GM12878 (cell line): Measurements from ENCODE around the gene PDCD2. TPM values are rescaled to one million over a fixed set of nuclear protein-coding genes. Genes with fewer than 3 reads are reported as not detected.
A peak's percentile ranks its signal among the peaks of the same experiment; 100 is the strongest.

Experiments
- ATAC-seq: fragments of 200-7000 bp; cut with Tn5 transposase; 3 replicates; pipeline ENCODE4 v1.9.1; 2020; ENCODE audit warnings: mild to moderate bottlenecking, moderate library complexity
- BruUV-seq: library from RNA; stranded (reverse); fragments of 400-500 nt; replicated peaks from 2 replicates; lab custom pipeline; 2021; lab: Mats Ljungman, UMichigan
- CTCF ChIA-PET: fragments of 300-600 bp; sonication (Branson Sonifier 250); formaldehyde crosslinking; extraction: SDS; loops from one replicate; lab custom pipeline; 2021; ENCODE audit warnings: inconsistent platforms; lab: Yijun Ruan, JAX
- POLR2A ChIA-PET: fragments of 350-600 bp; formaldehyde crosslinking; extraction: SDS; loops from one replicate; lab custom pipeline; 2021; ENCODE audit warnings: inconsistent platforms; lab: Charles Lee
- RAD21 ChIA-PET: fragments of 300-600 bp; sonication (Branson Sonifier 250); formaldehyde crosslinking; loops from one replicate; lab custom pipeline; 2023; ENCODE audit warnings: antibody characterized with exemption; ENCODE audit not compliant: unreplicated experiment; lab: Charles Lee
- SMC1A ChIA-PET: fragments of 300-600 bp; sonication (Branson Sonifier 250); formaldehyde crosslinking; loops from one replicate; lab custom pipeline; 2023; ENCODE audit not compliant: unreplicated experiment, uncharacterized antibody; lab: Charles Lee
- DNase-seq: peaks from one replicate; pipeline ENCODE4 v3.0.0-alpha.2; 2011; ENCODE audit warnings: low read depth, low spot score
- FAIRE-seq: peaks from 3 replicates; lab custom pipeline; 2011; peaks lifted over from hg19 to GRCh38; lab: Jason Lieb, UNC
- H2AFZ ChIP-seq: 2 replicates; pipeline ENCODE4 v1.6.0; 2011; ENCODE audit warnings: low read depth, low read length, control low read depth; ENCODE audit not compliant: control insufficient read depth
- H3K27ac ChIP-seq: 2 replicates; pipeline ENCODE4 v1.5.1; 2011; ENCODE audit warnings: control low read depth; ENCODE audit not compliant: control insufficient read depth, insufficient read depth
- H3K27me3 ChIP-seq, 2 experiments: replicated peaks in 1 of 2; 2 replicates each; pipeline versions ENCODE4 v1.6.0 to v1.6.1; 2011; ENCODE audit warnings: low read length in 1 of 2; ENCODE audit not compliant: control insufficient read depth in 2 of 2, insufficient read depth in 2 of 2
- H3K36me3 ChIP-seq, 2 experiments: 2 replicates each; pipeline ENCODE4 v1.5.1; 2011; ENCODE audit warnings: low read length in 1 of 2; ENCODE audit not compliant: control insufficient read depth in 2 of 2, insufficient read depth in 2 of 2
- H3K4me1 ChIP-seq: 2 replicates; pipeline ENCODE4 v1.6.1; 2011; ENCODE audit warnings: mild to moderate bottlenecking, low read length, moderate library complexity, mixed read lengths; ENCODE audit not compliant: control insufficient read depth, insufficient read depth
- H3K4me2 ChIP-seq: 2 replicates; pipeline ENCODE4 v1.6.0; 2011; ENCODE audit warnings: control low read depth; ENCODE audit not compliant: control insufficient read depth, insufficient read depth
- H3K4me3 ChIP-seq: fragments of 200-600 bp; sonication (generic); 2 replicates; pipeline ENCODE4 v1.5.1; 2016
- H3K79me2 ChIP-seq: 2 replicates; pipeline ENCODE4 v1.6.0; 2011; ENCODE audit warnings: low read length; ENCODE audit not compliant: control insufficient read depth, insufficient read depth
- H3K9ac ChIP-seq: 2 replicates; pipeline ENCODE4 v1.8.0; 2011; ENCODE audit warnings: low read length, control low read depth, mixed read lengths; ENCODE audit not compliant: control insufficient read depth, insufficient read depth
- H3K9me3 ChIP-seq: replicated peaks from 3 replicates; pipeline ENCODE4 v1.5.1; 2011; ENCODE audit warnings: mild to moderate bottlenecking, low read length; ENCODE audit not compliant: control insufficient read depth, insufficient read depth
- H4K20me1 ChIP-seq: 2 replicates; pipeline ENCODE4 v1.6.0; 2011; ENCODE audit not compliant: control insufficient read depth, insufficient read depth
- CHD2 ChIP-seq: IDR thresholded peaks from 2 replicates; pipeline ENCODE4 v1.6.1; 2011; ENCODE audit warnings: low read depth, low read length, improper control_type of control experiment, borderline replicate concordance
- CHD4 ChIP-seq: fragments of 200-600 bp; sonication (generic); IDR thresholded peaks from 2 replicates; pipeline ENCODE4 v1.6.1; 2016; ENCODE audit warnings: mild to moderate bottlenecking
- EED ChIP-seq: sonication (generic); IDR thresholded peaks from 2 replicates; pipeline ENCODE4 v1.6.1; 2016; ENCODE audit warnings: antibody characterized with exemption, low read depth
- ETV6 ChIP-seq, 2 experiments: fragments of 450-650 bp in 1 of 2; IDR thresholded peaks in 1 of 2; conservative IDR thresholded peaks in 1 of 2; 2 replicates each; pipeline ENCODE4 v1.6.1; 2014; ENCODE audit warnings: antibody characterized with exemption in 1 of 2, borderline replicate concordance in 1 of 2, low read depth in 1 of 2, mild to moderate bottlenecking in 1 of 2, moderate library complexity in 1 of 2
- FOXK2 ChIP-seq: fragments of 450-650 bp; IDR thresholded peaks from 2 replicates; pipeline ENCODE4 v1.6.1; 2017; ENCODE audit warnings: mild to moderate bottlenecking, moderate library complexity
- HDGF ChIP-seq: fragments of 450-650 bp; IDR thresholded peaks from 2 replicates; pipeline ENCODE4 v1.6.1; 2016; ENCODE audit warnings: antibody characterized with exemption
- MEF2A ChIP-seq: IDR thresholded peaks from 2 replicates; pipeline ENCODE4 v1.6.1; 2011; ENCODE audit warnings: low read depth, mild to moderate bottlenecking, low read length, moderate library complexity; ENCODE audit not compliant: insufficient read depth
- MTA3 ChIP-seq: IDR thresholded peaks from 2 replicates; pipeline ENCODE4 v1.6.1; 2012; ENCODE audit warnings: low read length, inconsistent platforms, borderline replicate concordance
- POLR2A ChIP-seq: IDR thresholded peaks from 2 replicates; pipeline ENCODE4 v1.6.1; 2011; ENCODE audit warnings: low read depth, mild to moderate bottlenecking, low read length
- POLR2AphosphoS2 ChIP-seq: IDR thresholded peaks from 2 replicates; pipeline ENCODE4 v1.6.1; 2011; ENCODE audit warnings: low read depth, mild to moderate bottlenecking, low read length, improper control_type of control experiment, moderate library complexity
- POLR2AphosphoS5 ChIP-seq: IDR thresholded peaks from 2 replicates; pipeline ENCODE4 v1.6.1; 2011; ENCODE audit warnings: mild to moderate bottlenecking, low read length, inconsistent platforms
- POU2F2 ChIP-seq: IDR thresholded peaks from 3 replicates; pipeline ENCODE4 v1.6.1; 2011; ENCODE audit warnings: low read depth, mild to moderate bottlenecking, low read length, borderline replicate concordance
- SMAD5 ChIP-seq: IDR thresholded peaks from 2 replicates; pipeline ENCODE4 v1.6.1; 2016; ENCODE audit warnings: antibody characterized with exemption, low read depth
- ZBED1 ChIP-seq: IDR thresholded peaks from 2 replicates; pipeline ENCODE4 v1.6.1; 2016; ENCODE audit warnings: borderline replicate concordance
- WGBS: methylation state at CpG from one replicate; pipeline ENCODE4 v1.1.6; 2016; ENCODE audit warnings: low lambda C conversion rate; ENCODE audit not compliant: insufficient replicate concordance, insufficient coverage; ENCODE audit errors: missing lambda C conversion rate; 5-methylcytosine and 5-hydroxymethylcytosine counted together
- in situ Hi-C: fragments of 300-500 bp; cut with MboI; formaldehyde crosslinking; loops from 9 replicates; pipeline ENCODE4 v1.14.3; 2018; ENCODE audit warnings: mixed read lengths
- intact Hi-C: fragments of 100-400 bp; cut with micrococcal nuclease; formaldehyde crosslinking; loops from one replicate; pipeline ENCODE4 v1.14.2; 2022; ENCODE audit not compliant: unreplicated experiment
- polyA plus RNA-seq, 11 experiments: library from polyadenylated mRNA; depleted of rRNA in 4 of 11; unstranded in 6 of 11; stranded (reverse) in 5 of 11; fragments of >200 nt; fragmentation: Nextera tagmentation in 4 of 11; fragmentation: Illumina TruSeq in 1 of 11; extraction: Ambion mirVana in 4 of 11; extraction: Trizol in 1 of 11; gene quantifications; 1 replicate in 1 of 11; 2 replicates in 10 of 11; pipeline versions ENCODE4 v1.2.1 to v1.2.3, GENCODE V29; 2011 to 2016; ENCODE audit warnings: inconsistent platforms in 2 of 11, missing spikeins in 2 of 11, low read depth in 1 of 11
- total RNA-seq, 4 experiments: library from RNA; depleted of rRNA in 3 of 4; stranded (reverse); fragments of >200 nt in 3 of 4; fragmentation: Illumina TruSeq in 1 of 4; extraction: Trizol in 1 of 4; gene quantifications; 2 replicates each; pipeline versions ENCODE4 v1.2.1 to v1.2.3, GENCODE V29; 2013 to 2021
- TF ChIP-seq, protein P1 (sequence below): IDR thresholded peaks from 2 replicates; pipeline ENCODE4 v1.6.1; 2011; ENCODE audit warnings: low read depth, mild to moderate bottlenecking, low read length, moderate library complexity, borderline replicate concordance; ENCODE audit errors: extremely low read depth
- TF ChIP-seq, protein P2 (sequence below): IDR thresholded peaks from 2 replicates; pipeline ENCODE4 v1.6.1; 2012; ENCODE audit warnings: mild to moderate bottlenecking, low read depth, low read length
- TF ChIP-seq, protein P3 (sequence below): IDR thresholded peaks from 2 replicates; pipeline ENCODE4 v1.6.1; 2012; ENCODE audit warnings: low read depth, low read length, improper control_type of control experiment

The PDCD2 gene
- total and polyA plus RNA-seq, 10 of the 15 experiments (the other 5 are each of a cell fraction or from before 2014, with no cell fraction given), result 27.4 to 154 (median 101) TPM

DNA sequence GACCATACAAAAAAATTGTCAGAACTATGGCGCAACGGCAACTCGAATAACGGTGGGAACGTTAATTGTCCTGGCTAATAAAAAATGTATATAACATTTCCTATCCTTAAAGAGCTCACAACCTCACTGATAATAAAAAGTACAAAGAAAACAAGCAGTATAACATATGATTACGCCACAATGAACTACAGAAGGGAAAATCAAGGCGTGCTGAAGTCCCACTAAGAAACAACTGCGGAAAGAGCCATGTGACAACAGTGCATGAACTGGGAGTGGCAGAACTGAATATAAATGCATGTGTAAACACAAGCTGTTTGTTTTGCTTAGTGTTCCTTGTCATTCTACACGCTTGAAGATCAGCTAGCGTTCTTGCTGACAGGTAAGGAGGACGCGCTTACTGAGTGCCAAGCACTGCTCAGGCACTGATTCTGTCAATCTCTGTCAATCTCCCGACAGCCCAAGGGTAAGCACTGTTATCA, 30.9 kb downstream of the PDCD2 start (continued):
- TF ChIP-seq, protein P1, sequence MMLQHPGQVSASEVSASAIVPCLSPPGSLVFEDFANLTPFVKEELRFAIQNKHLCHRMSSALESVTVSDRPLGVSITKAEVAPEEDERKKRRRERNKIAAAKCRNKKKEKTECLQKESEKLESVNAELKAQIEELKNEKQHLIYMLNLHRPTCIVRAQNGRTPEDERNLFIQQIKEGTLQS, result peak; percentile 1; the same call in 1 of the 2 replicates
- no peak for TF ChIP-seq CHD4
- TF ChIP-seq POU2F2, result no peak

DNA sequence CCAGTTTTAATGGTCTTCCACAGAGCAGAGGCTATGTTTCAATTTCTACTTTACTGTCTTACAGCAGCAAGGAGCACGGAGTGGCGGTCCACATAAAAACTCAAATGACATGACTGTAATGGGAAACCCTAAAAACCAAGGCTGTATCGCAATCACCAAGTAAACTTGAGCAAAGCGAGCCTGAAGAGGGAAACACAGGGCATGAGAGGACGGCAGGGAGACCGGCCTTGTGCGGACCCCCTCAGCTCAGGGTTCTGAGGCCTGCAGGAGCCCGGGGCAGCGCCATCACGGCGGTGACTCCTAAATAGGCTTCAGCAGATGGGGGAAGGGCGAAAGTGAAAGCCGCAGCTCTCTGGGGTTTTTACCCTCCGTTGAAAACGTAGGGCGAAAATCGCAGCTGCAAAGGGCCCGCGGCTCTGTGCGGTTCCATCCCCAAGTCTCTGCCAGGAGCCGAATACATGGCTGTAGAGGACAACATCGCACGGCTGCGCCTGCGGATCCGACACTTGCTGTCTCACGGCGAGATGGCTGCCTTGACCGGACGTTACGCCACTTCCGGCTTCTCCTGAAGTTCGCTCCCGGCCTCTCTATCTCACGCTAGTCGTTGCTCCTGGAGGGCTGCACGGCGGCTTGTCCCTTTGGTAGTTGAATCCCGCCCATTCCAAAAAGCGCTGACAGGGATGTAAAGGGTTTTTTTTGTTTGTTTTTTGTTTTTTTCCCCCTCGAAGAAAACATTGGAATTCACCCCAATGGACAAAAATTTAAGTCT, 31.5 kb downstream of the PDCD2 start, which contains the start of gene PSMB1:
Gene PSMB1, minus strand, starts transcription at position 543 of the 769 bp plus-strand sequence. Its CDS starts 65 bp downstream, at position 478.
- Histone ChIP-seq H3K4me2 (peak within 1 kb of the TSS; percentile 90), H3K9me3 (no peaks in the 10 kb centered on the region), H3K4me3 (peak within 1 kb of the TSS; percentile 76), H3K27me3 (no peaks in the 10 kb centered on the region), H4K20me1 (peaks cover 4% of the 10 kb centered on the region; the same call in 1 of the 2 replicates), H3K79me2 (peaks cover 75% of the 10 kb centered on the region), H3K36me3 (peaks cover 0 to 8% of the 10 kb centered on the region in 2 experiments; a peak in 2 of 4 replicates), H3K9ac (peak within 1 kb of the TSS; percentile 85), H3K27ac (peak within 1 kb of the TSS; percentile 90), H2AFZ (peak within 1 kb of the TSS; percentile 93), H3K4me1 (peaks cover 3% of the 10 kb centered on the region; the same call in 1 of the 2 replicates)
- ATAC-seq (peak; percentile 79), DNase-seq (peak; percentile 60), FAIRE-seq (peak; percentile 86)
- CTCF ChIA-PET, result interaction anchor here (0.8 to 2.3 kb wide), 4 partner anchors 9 to 31 kb away, joined by 3 to 15 read pairs (median 5); partner anchors contain the start of gene PDCD2
- intact Hi-C loops (loop anchor here (5.0 kb wide), 1 partner anchor 851 kb away; the partner anchor contains the start of genes C6orf120 and WDR27), in situ Hi-C loops (loop anchor here (5.0 kb wide), 2 partner anchors 801 to 851 kb away; partner anchors contain the start of genes C6orf120, DYNLT2, ERMARD and WDR27)
- WGBS, result 1% methylated on average over 35 of the region's 41 CpGs
- RAD21 ChIA-PET, result interaction anchor here (0.9 to 1.9 kb wide), 3 partner anchors 12 to 31 kb away, joined by 3 to 7 read pairs (median 4); partner anchors contain the start of gene PDCD2
- no TSS peak for BruUV-seq
- POLR2A ChIA-PET, result interaction anchor here (0.6 to 1.5 kb wide), 6 partner anchors 10 to 958 kb away, joined by 3 to 7 read pairs (median 3); partner anchors contain the start of gene PDCD2
- SMC1A ChIA-PET, result interaction anchor here (0.7 to 1.5 kb wide), 6 partner anchors 13 to 241 kb away, joined by 3 to 8 read pairs (median 3); partner anchors contain the start of gene PDCD2
- TF ChIP-seq CHD2 (peak; percentile 87), EED (0 out of 2 replicates have a peak, but pooled peaks have one; percentile 24), ZBED1 (0 out of 2 replicates have a peak, but pooled peaks have one; percentile 22), SMAD5 (peak; percentile 92), POLR2AphosphoS5 (peak; percentile 98), POLR2A (peak; percentile 98), POLR2AphosphoS2 (peak; percentile 82), FOXK2 (peak; percentile 31; the same call in 1 of the 2 replicates), MEF2A (no peak), ETV6 (conservative IDR thresholded peaks at IDR 0.05 in 1 of 2, IDR thresholded peaks at IDR 0.05 in 1 of 2; ENCODE audit: borderline replicate concordance in 1 of 2, low read depth in 1 of 2) (peak in 1 of 2 experiments; percentile 31; a peak in 1 of 4 replicates), HDGF (0 out of 2 replicates have a peak, but pooled peaks have one; percentile 38), MTA3 (no peak)
- TF ChIP-seq, protein P2, sequence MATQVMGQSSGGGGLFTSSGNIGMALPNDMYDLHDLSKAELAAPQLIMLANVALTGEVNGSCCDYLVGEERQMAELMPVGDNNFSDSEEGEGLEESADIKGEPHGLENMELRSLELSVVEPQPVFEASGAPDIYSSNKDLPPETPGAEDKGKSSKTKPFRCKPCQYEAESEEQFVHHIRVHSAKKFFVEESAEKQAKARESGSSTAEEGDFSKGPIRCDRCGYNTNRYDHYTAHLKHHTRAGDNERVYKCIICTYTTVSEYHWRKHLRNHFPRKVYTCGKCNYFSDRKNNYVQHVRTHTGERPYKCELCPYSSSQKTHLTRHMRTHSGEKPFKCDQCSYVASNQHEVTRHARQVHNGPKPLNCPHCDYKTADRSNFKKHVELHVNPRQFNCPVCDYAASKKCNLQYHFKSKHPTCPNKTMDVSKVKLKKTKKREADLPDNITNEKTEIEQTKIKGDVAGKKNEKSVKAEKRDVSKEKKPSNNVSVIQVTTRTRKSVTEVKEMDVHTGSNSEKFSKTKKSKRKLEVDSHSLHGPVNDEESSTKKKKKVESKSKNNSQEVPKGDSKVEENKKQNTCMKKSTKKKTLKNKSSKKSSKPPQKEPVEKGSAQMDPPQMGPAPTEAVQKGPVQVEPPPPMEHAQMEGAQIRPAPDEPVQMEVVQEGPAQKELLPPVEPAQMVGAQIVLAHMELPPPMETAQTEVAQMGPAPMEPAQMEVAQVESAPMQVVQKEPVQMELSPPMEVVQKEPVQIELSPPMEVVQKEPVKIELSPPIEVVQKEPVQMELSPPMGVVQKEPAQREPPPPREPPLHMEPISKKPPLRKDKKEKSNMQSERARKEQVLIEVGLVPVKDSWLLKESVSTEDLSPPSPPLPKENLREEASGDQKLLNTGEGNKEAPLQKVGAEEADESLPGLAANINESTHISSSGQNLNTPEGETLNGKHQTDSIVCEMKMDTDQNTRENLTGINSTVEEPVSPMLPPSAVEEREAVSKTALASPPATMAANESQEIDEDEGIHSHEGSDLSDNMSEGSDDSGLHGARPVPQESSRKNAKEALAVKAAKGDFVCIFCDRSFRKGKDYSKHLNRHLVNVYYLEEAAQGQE, result no peak
- TF ChIP-seq, protein P3, sequence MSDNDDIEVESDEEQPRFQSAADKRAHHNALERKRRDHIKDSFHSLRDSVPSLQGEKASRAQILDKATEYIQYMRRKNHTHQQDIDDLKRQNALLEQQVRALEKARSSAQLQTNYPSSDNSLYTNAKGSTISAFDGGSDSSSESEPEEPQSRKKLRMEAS, result no peak; the same call in 1 of the 2 replicates
